ENCODE results near the gene ADM5.

The ADM5 gene

GRCh38 chr19:49689133-49690078 lies at the start of gene ADM5:
Gene ADM5 (plus strand): TSS chr19:49689594. CDS start chr19:49689838, 244 bp downstream.
- DNase-seq, result peak; percentile 56

- peak; percentile 100 for DNase-seq
Measured at GRCh38 chr19:49640113-49640898, 49.1 kb upstream of the ADM5 start, which contains the start of gene RRAS. Gene RRAS (minus strand): TSS chr19:49640143. CDS start chr19:49640098, 45 bp downstream.

- DNase-seq, result peak; percentile 99
Measured at GRCh38 chr19:49641688-49642491, 47.5 kb upstream of the ADM5 start, which contains the start of gene SCAF1. Gene SCAF1 (plus strand): TSS chr19:49642209. CDS start chr19:49645027, 2,818 bp downstream.

- peak; percentile 49 for DNase-seq
Measured at GRCh38 chr19:49642492-49643035, 46.8 kb upstream of the ADM5 start.

GRCh38 chr19:49643466-49643865 lies 45.9 kb upstream of the ADM5 start:
- peak; percentile 67 for DNase-seq

GRCh38 chr19:49645592-49645991 lies 43.8 kb upstream of the ADM5 start:
- no peak for DNase-seq

GRCh38 chr19:49645995-49646394 lies 43.4 kb upstream of the ADM5 start:
- no peak for DNase-seq

- DNase-seq, result no peak
Measured at GRCh38 chr19:49646586-49646985, 42.8 kb upstream of the ADM5 start.

GRCh38 chr19:49651029-49651819 lies 38.2 kb upstream of the ADM5 start:
- DNase-seq, result no peak

- DNase-seq, result no peak
Measured at GRCh38 chr19:49651820-49652550, 37.4 kb upstream of the ADM5 start.

GRCh38 chr19:49652551-49653465 lies 36.6 kb upstream of the ADM5 start:
- DNase-seq, result no peak

GRCh38 chr19:49653466-49653806 lies 36.0 kb upstream of the ADM5 start:
- no peak for DNase-seq

- no peak for DNase-seq
Measured at GRCh38 chr19:49654581-49654980, 34.8 kb upstream of the ADM5 start.

- DNase-seq, result no peak
Measured at GRCh38 chr19:49655570-49656455, 33.6 kb upstream of the ADM5 start.

GRCh38 chr19:49656456-49657109 lies 32.8 kb upstream of the ADM5 start:
- DNase-seq, result no peak

- DNase-seq, result no peak
Measured at GRCh38 chr19:49657493-49658138, 31.8 kb upstream of the ADM5 start.

GRCh38 chr19:49658139-49658517 lies 31.3 kb upstream of the ADM5 start:
- DNase-seq, result no peak

Measured in hematopoietic multipotent progenitor cell treated with erythropoietin and hydrocortisone succinate and interleukin-3 and kit ligand, for 6 days (in vitro differentiated cells).